HG03196 (cell line): ENCODE data around the gene HEPACAM2.

Source experiments
- ATAC-seq: cut with Tn5 transposase; IDR thresholded peaks from one replicate; pipeline ENCODE4 v1.9.1; 2021; ENCODE audit not compliant: unreplicated experiment

The HEPACAM2 gene

GRCh38 chr7:93148727-93149126, 77.5 kb downstream of the HEPACAM2 start:
- ATAC-seq = no peak

GRCh38 chr7:93148144-93148543, 78.1 kb downstream of the HEPACAM2 start, which contains the start of gene SAMD9L:
Gene SAMD9L (minus strand): TSS chr7:93148385. CDS start chr7:93135971, 12,414 bp downstream.
- peak; percentile 58 for ATAC-seq

- peak; percentile 82 for ATAC-seq
Measured at GRCh38 chr7:93147363-93147762, 78.9 kb downstream of the HEPACAM2 start.

GRCh38 chr7:93146472-93147141, 79.7 kb downstream of the HEPACAM2 start:
- ATAC-seq = peak; percentile 34

- ATAC-seq = no peak
Measured at GRCh38 chr7:93146036-93146435, 80.2 kb downstream of the HEPACAM2 start.

GRCh38 chr7:93145354-93145753, 80.9 kb downstream of the HEPACAM2 start:
- no peak for ATAC-seq

GRCh38 chr7:93142127-93142526, 84.1 kb downstream of the HEPACAM2 start:
- ATAC-seq = no peak

GRCh38 chr7:93140582-93141191, 85.6 kb downstream of the HEPACAM2 start:
- no peak for ATAC-seq

GRCh38 chr7:93138576-93138975, 87.7 kb downstream of the HEPACAM2 start:
- ATAC-seq = no peak
